GM19468 (cell line): Measurements from ENCODE around the gene PPM1L.

ENCODE experiments used
- ATAC-seq: cut with Tn5 transposase; IDR thresholded peaks from one replicate; pipeline ENCODE4 v1.9.1; 2021; ENCODE audit warnings: mild to moderate bottlenecking, moderate library complexity, moderate number of reproducible peaks; ENCODE audit not compliant: unreplicated experiment; ENCODE audit errors: extremely low read depth

The PPM1L gene

DNA sequence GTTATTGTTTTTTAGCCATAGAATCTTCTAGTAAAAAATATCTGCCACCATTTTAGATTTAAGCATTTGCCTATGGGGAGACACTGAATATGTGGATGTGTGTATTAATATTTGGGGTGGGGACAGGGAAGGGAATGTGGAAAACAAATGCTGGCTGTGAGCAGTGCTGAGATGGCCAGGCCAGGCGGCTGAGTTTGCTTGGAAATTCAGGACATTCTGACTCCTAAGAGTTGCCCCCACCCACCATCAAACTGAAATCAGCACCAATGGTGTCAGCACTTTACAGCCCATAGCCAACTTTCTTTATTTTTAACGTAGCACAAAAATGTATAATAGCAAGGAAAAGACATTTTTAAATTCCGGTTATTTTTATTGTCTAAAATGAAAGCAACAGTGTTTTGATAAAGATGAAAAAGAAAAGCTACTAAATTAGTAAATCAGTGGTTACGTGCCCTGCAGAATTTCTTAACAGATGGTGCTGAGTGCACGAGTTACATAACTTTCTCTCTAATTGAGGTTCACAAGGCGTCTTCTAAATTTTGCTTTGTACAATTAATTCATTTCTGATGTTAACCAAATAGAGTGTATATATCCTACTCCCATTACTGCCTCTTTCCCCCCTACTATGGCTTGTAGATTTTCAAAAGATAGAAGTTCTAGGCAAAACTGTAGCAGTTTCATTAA is 315.1 kb downstream of the PPM1L start:
- no peak for ATAC-seq

GRCh38 chr3:161072211-161072621 is 316.2 kb downstream of the PPM1L start:
- ATAC-seq, result no peak

GRCh38 chr3:161072751-161073150 is 316.7 kb downstream of the PPM1L start:
- ATAC-seq, result no peak

GRCh38 chr3:161073181-161073580 is 317.1 kb downstream of the PPM1L start:
- no peak for ATAC-seq

GRCh38 chr3:161081633-161082032 is 325.6 kb downstream of the PPM1L start:
- peak; percentile 50 for ATAC-seq

- ATAC-seq, result no peak
These were observed 326.0 kb downstream of the PPM1L start for GRCh38 chr3:161082063-161082462.

DNA sequence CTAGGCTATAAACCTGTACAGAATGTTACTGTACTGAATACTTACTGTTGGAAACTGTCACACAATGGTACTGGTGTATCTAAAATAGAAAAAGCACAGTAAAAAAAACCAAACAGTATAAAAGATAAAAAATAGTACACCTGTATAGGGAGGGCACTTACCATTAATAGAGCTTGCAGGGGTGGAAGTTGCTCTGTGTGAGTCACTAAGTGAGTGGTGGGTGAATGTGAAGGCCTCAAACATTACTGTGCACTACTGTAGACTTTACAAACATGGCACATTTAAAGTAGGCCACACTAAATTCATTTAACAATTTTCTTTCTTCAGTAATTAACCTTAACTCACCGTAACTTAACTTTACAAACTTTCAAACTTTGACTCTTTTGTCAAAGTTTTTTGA is 327.1 kb downstream of the PPM1L start:
- ATAC-seq, result no peak

GRCh38 chr3:161084277-161084676 is 328.2 kb downstream of the PPM1L start:
- ATAC-seq, result no peak

DNA sequence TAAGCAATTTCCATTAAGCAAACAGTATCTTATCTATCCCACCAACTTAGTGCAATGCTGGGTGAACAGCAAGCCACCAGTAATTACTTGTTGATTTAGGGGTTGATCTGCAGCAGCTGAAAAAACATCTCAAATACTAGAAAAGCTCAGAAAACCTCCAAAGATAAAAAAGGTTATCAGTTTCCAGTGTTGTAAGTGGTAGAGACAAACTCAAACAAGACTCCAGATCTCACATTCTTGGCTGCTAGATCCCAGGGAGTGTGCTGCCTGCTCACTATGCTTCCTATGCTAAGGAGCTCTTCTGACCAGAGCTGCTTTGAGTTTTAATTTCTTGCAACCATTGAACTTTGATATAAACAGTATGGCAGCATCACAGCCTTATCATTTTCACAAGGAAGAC is 337.9 kb downstream of the PPM1L start:
- ATAC-seq, result no peak

DNA sequence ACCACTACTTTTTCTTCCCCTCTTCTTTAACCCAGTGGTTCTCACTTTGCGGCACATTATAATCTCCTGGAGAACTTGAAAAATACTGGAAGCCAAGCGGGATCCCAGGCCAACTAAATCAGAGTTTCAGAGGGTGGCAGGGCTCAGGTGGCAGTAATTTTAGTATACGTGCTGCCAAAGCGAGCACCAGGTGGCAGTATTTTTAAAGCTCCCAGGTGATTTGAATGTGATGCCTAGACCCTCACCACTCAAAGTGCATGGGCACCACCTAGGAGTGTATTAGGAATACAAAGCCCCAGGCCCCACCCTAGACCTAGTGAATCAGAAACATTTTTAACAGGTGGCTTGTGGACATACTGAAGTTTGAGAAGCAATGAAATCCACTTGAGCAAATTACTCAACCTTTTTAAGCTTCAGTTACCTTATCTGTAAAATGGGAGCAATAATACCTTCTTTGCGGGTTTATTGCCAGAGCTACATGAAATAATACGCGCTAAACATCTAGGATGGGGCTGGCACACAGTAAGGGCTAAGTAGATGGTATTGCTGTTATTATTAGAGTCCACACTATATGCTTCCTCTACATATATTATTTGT is 340.8 kb downstream of the PPM1L start:
- no peak for ATAC-seq

DNA sequence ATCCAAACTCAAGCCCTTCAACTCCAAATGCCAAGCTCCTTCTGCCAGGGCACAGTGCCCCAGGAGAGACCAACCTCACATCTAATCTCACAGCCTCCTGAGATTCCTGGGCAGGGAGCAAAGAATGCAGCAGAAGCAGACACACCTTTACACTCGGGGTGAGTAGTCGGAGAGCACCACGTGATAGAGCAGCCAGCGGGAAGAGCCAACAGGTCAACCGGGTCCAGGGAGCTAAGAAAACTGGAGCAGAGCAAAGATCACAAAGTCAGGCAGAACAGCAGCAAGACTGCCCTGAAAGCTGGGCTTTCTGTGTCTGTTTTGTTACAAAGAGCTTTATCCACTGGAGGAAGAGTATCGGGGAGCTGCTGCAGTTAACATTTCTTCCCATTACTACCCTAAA is 345.0 kb downstream of the PPM1L start:
- ATAC-seq, result no peak

GRCh38 chr3:161101609-161102008 is 345.6 kb downstream of the PPM1L start:
- ATAC-seq, result no peak

DNA sequence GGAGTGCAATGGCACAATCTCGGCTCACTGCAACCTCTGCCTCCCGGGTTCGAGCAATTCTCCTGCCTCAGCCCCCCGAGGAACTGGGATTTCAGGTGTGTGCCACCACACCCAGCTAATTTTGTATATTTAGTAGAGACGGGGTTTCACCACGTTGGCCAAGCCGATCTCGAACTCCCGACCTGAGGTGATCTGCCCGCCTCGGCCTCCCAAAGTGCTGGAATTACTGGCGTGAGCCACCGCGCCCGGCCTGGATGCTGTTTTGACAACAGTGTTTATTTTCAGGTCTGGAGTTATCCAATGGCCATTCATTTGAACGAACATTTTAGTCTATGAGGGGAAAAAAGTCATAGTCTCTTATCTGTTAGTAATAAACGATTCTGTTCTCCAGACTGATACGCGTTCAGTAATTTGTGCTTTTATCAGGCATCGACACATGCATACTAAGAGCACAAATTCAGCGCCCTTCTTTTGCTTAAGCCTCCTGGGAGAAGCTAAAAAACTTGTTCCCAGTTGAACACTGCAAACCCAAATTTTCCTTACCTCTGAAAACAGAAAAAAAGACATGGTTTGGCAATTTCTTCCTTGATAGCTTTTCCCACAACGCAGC is 347.9 kb downstream of the PPM1L start:
- no peak for ATAC-seq

DNA sequence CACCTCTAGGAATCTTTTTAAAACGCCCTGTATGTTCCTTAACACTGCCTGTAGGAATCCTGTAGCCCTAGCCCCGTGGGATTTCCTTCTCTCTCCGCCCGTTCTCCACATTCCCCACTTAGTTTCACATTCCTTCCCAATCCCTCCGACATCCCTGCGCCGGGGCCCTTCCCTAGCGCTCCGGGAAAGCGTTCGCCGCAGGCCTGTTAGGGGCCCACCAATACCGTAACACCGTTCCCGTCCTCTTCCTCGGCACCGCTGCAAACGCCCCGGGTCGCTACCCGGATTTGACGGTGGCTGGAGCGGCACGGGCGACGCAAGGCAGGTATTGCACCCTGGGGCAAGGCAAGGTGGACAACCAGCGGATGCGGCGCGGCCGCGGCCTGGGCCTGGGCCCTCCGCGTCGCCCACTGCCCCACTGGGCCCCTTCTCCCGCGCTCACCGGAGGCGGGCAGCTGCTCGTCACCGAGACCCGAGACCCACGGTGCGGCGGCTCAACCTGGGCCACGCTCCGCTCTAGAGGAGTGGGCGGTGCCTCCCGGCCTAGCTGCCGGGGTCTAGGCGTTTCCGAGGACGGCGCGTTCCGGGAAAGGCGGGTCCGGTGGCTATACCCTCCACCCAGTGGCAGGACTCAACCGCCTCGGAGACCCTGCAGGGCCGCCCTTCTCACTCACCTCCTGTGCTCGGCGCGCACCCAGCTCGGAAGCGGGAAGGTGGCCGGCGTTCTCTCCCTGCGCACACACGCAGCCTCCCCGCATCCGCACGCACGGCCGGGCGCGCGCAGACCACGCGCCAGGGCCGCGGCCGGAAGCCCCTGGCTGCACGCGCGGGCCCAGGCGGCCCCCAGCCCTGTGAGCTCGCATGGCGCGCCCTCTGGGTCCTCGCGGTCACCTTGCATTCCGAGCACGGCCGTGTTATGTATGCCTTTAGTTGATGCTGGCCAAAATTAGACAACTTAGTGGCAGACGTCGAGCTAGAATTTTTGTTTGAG is 348.8 kb downstream of the PPM1L start, which contains the start of gene B3GALNT1:
Gene B3GALNT1, minus strand, starts transcription at position 789 of the 991 bp plus-strand sequence. CDS start 18,595 bp downstream, outside the sequence.
- ATAC-seq, result peak; percentile 73

GRCh38 chr3:161107311-161107710 is 351.3 kb downstream of the PPM1L start:
- ATAC-seq, result no peak

- no peak for ATAC-seq
These were observed 352.8 kb downstream of the PPM1L start for GRCh38 chr3:161108840-161109239.

DNA sequence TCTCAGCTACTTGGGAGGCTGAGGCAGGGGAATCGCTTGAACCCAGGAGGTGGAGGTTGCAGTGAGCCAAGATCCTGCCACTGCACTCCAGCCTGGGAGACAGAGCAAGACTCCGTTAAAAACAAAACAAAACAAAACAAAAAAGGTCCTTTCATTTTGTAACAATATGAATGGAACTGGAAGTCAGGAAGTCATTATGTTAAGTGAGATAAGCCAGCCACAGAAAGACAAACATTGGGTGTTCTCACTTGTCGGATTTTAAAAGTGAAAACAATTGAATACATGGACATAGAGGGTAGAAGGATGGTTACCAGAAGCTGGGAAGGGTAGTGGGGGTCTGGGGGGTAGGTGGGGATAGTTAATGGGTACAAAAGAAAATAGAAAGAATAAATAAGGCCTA is 361.6 kb downstream of the PPM1L start:
- ATAC-seq, result no peak

DNA sequence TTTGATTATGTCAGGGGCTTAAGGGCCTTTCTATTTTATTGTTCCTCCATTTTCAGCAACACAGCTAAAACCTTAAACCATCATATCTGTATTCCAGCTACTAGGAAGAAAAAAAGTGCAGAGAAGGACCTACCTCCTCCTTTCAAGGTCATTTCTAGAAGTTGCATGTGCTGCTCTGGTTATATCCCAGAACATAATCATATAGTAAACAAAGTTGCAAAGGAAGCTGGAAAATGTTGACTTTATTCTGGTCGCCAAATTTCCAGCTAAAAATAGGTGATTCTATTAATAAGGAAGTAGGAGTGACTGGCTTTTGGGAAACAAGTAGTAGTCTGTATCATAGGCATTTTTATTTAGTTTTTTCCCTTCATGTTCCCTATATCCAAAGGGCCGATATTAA is 370.5 kb downstream of the PPM1L start:
- ATAC-seq, result no peak
